ENCODE measurements around the gene MAP4K4.

DNA sequence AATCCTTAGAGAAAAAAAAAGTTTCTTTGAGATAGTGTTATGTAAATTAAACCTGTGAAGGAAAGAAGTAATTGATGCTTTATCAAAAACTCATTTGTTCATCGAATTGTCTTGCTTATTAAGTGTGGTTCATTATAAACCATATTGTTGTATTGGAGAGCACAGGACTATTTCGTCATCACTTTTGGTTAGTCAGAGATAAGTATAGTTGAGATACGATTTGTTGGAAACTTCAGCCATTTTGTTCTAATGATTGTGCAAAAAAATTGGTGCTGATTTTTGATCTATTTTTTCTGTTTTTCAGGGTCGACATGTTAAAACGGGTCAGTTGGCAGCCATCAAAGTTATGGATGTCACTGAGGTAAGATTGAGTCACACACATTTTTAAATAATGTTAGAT, 92.9 kb downstream of the MAP4K4 start:
- TF ChIP-seq, protein P1, sequence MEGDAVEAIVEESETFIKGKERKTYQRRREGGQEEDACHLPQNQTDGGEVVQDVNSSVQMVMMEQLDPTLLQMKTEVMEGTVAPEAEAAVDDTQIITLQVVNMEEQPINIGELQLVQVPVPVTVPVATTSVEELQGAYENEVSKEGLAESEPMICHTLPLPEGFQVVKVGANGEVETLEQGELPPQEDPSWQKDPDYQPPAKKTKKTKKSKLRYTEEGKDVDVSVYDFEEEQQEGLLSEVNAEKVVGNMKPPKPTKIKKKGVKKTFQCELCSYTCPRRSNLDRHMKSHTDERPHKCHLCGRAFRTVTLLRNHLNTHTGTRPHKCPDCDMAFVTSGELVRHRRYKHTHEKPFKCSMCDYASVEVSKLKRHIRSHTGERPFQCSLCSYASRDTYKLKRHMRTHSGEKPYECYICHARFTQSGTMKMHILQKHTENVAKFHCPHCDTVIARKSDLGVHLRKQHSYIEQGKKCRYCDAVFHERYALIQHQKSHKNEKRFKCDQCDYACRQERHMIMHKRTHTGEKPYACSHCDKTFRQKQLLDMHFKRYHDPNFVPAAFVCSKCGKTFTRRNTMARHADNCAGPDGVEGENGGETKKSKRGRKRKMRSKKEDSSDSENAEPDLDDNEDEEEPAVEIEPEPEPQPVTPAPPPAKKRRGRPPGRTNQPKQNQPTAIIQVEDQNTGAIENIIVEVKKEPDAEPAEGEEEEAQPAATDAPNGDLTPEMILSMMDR (IDR thresholded peaks at IDR 0.05) = no peak
- TF ChIP-seq EZH2 (IDR thresholded peaks at IDR 0.05) = no peak
- TF ChIP-seq EZH2phosphoT487 (IDR thresholded peaks at IDR 0.05) = no peak

Measured in neural progenitor cell (in vitro differentiated cells).